K562 (cell line): ENCODE data around the gene NFKBIB. TPM values are rescaled to one million over a fixed set of nuclear protein-coding genes. Genes with fewer than 3 reads are reported as not detected.

ENCODE experiments used
- C11orf30 ChIP-seq: fragments of 450-650 bp; IDR thresholded peaks from 2 replicates; pipeline ENCODE4 v1.6.1; 2016; ENCODE audit warnings: low read depth, mild to moderate bottlenecking
- DPF2 ChIP-seq: fragments of 450-650 bp; IDR thresholded peaks from 2 replicates; pipeline ENCODE4 v1.6.1; 2016
- FIP1L1 ChIP-seq: fragments of 200-400 bp; formaldehyde crosslinking; IDR thresholded peaks from 2 replicates; pipeline ENCODE4 v1.6.1; 2018; ENCODE audit warnings: mild to moderate bottlenecking, low read depth, low read length; ENCODE audit not compliant: poor library complexity, severe bottlenecking
- FOXA3 ChIP-seq, 2 experiments: fragments of 450-650 bp in 1 of 2; sonication (generic) in 1 of 2; formaldehyde crosslinking; IDR thresholded peaks in 1 of 2; conservative IDR thresholded peaks in 1 of 2; 2 replicates each; pipeline versions ENCODE4 v1.4.0 to v1.8.0; 2020 to 2022; ENCODE audit warnings: mild to moderate bottlenecking in 2 of 2, missing genetic modification reagents in 1 of 2
- GTF3C2 ChIP-seq: IDR thresholded peaks from 3 replicates; pipeline ENCODE4 v1.6.1; 2011; ENCODE audit warnings: borderline replicate concordance, mild to moderate bottlenecking, moderate library complexity; ENCODE audit not compliant: insufficient read length; ENCODE audit errors: extremely low read depth
- HMG20B ChIP-seq: fragments of 250-450 bp; sonication (Bioruptor Pico); IDR thresholded peaks from 2 replicates; pipeline ENCODE4 v1.5.0; 2021; ENCODE audit warnings: mild to moderate bottlenecking
- MAFF ChIP-seq: IDR thresholded peaks from 2 replicates; pipeline ENCODE4 v1.6.1; 2012; ENCODE audit warnings: low read length, improper control_type of control experiment
- MBD1 ChIP-seq: fragments of 250-450 bp; sonication (Bioruptor Pico); IDR thresholded peaks from 2 replicates; pipeline ENCODE4 v1.8.0; 2022; ENCODE audit warnings: inconsistent platforms
- NCOA6 ChIP-seq: fragments of 450-650 bp; IDR thresholded peaks from 2 replicates; pipeline ENCODE4 v1.6.1; 2017; ENCODE audit warnings: mild to moderate bottlenecking
- PRDM10 ChIP-seq: fragments of 450-650 bp; IDR thresholded peaks from 2 replicates; pipeline ENCODE4 v1.6.1; 2018; ENCODE audit not compliant: partially characterized antibody
- PTBP1 ChIP-seq: fragments of 200-400 bp; formaldehyde crosslinking; IDR thresholded peaks from 2 replicates; pipeline ENCODE4 v1.6.1; 2017; ENCODE audit warnings: low read depth, low read length
- SUPT5H ChIP-seq: fragments of 450-650 bp; IDR thresholded peaks from 2 replicates; pipeline ENCODE4 v1.6.1; 2016
- ZNF551 ChIP-seq: fragments of 250-450 bp; sonication (Bioruptor Pico); IDR thresholded peaks from 2 replicates; pipeline ENCODE4 v1.5.0; 2021; ENCODE audit warnings: mild to moderate bottlenecking, moderate library complexity
- ZSCAN29 ChIP-seq: fragments of 450-650 bp; IDR thresholded peaks from 2 replicates; pipeline ENCODE4 v1.6.1; 2017
- polyA plus RNA-seq, 8 experiments: library from polyadenylated mRNA; depleted of rRNA in 4 of 8; stranded (reverse) in 5 of 8; unstranded in 3 of 8; fragments of >200 nt; fragmentation: Nextera tagmentation in 2 of 8; fragmentation: Illumina TruSeq in 1 of 8; extraction: Ambion mirVana in 2 of 8; extraction: Trizol in 1 of 8; gene quantifications; 2 replicates each; pipeline versions ENCODE4 v1.2.1 to v1.2.3, GENCODE V29; 2011 to 2014; ENCODE audit warnings: inconsistent platforms in 1 of 8, missing spikeins in 1 of 8
- total RNA-seq, 7 experiments: library from RNA; depleted of rRNA in 6 of 7; stranded (reverse); fragments of >200 nt in 6 of 7; fragmentation: Illumina TruSeq in 2 of 7; extraction: Trizol in 2 of 7; gene quantifications; 2 replicates each; pipeline versions ENCODE4 v1.2.1 to v1.2.3, GENCODE V29; 2011 to 2021; ENCODE audit warnings: low replicate concordance in 1 of 7

Gene NFKBIB
- total and polyA plus RNA-seq, 9 of the 15 experiments (the other 6 are each of a cell fraction or from before 2014, with no cell fraction given) = 1.5 to 44.9 (median 10.4) TPM

- TF ChIP-seq PRDM10 = no peak
- TF ChIP-seq ZSCAN29 = no peak
- no peak for TF ChIP-seq MAFF
- no peak for TF ChIP-seq GTF3C2
- TF ChIP-seq FIP1L1 = peak; percentile 42
- peak; percentile 94 for TF ChIP-seq C11orf30
- TF ChIP-seq HMG20B (CRISPR knock-in tag) = no peak
- peak; percentile 91 for TF ChIP-seq SUPT5H
- TF ChIP-seq NCOA6 = no peak
- no peak for TF ChIP-seq FOXA3 (CRISPR knock-in tag; conservative IDR thresholded peaks at IDR 0.05 in 1 of 2, IDR thresholded peaks at IDR 0.05 in 1 of 2)
- TF ChIP-seq ZNF551 (CRISPR knock-in tag) = no peak
- TF ChIP-seq PTBP1 = no peak
- no peak for TF ChIP-seq MBD1 (CRISPR knock-in tag)
- no peak for TF ChIP-seq DPF2
Measured at GRCh38 chr19:38929929-38930775, 30.4 kb downstream of the NFKBIB start, which contains the start of gene SARS2 (continued).
